ENCODE results near the gene SLCO3A1.
A peak's percentile ranks its signal among the peaks of the same experiment; 100 is the strongest.
"Not testable (repeated sequence)": the region's sequence is repeated elsewhere in the genome, so short reads cannot be mapped to it uniquely, and the experiment has no call there.

The SLCO3A1 gene

GRCh38 chr15:91942720-91943394 is 89.3 kb downstream of the SLCO3A1 start:
- peak; percentile 69 for ATAC-seq

GRCh38 chr15:91944331-91944730 is 90.8 kb downstream of the SLCO3A1 start:
- no peak for ATAC-seq

GRCh38 chr15:91945385-91945784 is 91.9 kb downstream of the SLCO3A1 start:
- no peak for ATAC-seq

- ATAC-seq = no peak
Measured at GRCh38 chr15:91946075-91946474, 92.6 kb downstream of the SLCO3A1 start.

GRCh38 chr15:91946581-91947292 is 93.2 kb downstream of the SLCO3A1 start:
- ATAC-seq = no peak

- ATAC-seq = no peak
Measured at GRCh38 chr15:91947293-91947679, 93.8 kb downstream of the SLCO3A1 start.

GRCh38 chr15:91947683-91948608 is 94.4 kb downstream of the SLCO3A1 start:
- no peak for ATAC-seq

GRCh38 chr15:91949361-91949760 is 95.9 kb downstream of the SLCO3A1 start:
- ATAC-seq = no peak

GRCh38 chr15:91950054-91950453 is 96.5 kb downstream of the SLCO3A1 start:
- ATAC-seq = no peak

GRCh38 chr15:91950631-91951329 is 97.3 kb downstream of the SLCO3A1 start:
- no peak for ATAC-seq

- no peak for ATAC-seq
Measured at GRCh38 chr15:91952216-91952615, 98.7 kb downstream of the SLCO3A1 start.

GRCh38 chr15:91953432-91953831 is 99.9 kb downstream of the SLCO3A1 start:
- ATAC-seq = no peak

- ATAC-seq = no peak
Measured at GRCh38 chr15:91954292-91954691, 100.8 kb downstream of the SLCO3A1 start.

GRCh38 chr15:91956026-91956723 is 102.7 kb downstream of the SLCO3A1 start:
- ATAC-seq = no peak

- no peak for ATAC-seq
Measured at GRCh38 chr15:91961357-91961756, 107.8 kb downstream of the SLCO3A1 start.

- not testable (repeated sequence) for ATAC-seq
Measured at GRCh38 chr15:91963747-91964146, 110.2 kb downstream of the SLCO3A1 start.

GRCh38 chr15:91965501-91966193 is 112.1 kb downstream of the SLCO3A1 start:
- ATAC-seq = no peak

- ATAC-seq = no peak
Measured at GRCh38 chr15:91966194-91966552, 112.7 kb downstream of the SLCO3A1 start.

- ATAC-seq = no peak
Measured at GRCh38 chr15:91967935-91968606, 114.6 kb downstream of the SLCO3A1 start.

- no peak for ATAC-seq
Measured at GRCh38 chr15:91968610-91969009, 115.1 kb downstream of the SLCO3A1 start.

- no peak for ATAC-seq
Measured at GRCh38 chr15:91970142-91970541, 116.6 kb downstream of the SLCO3A1 start.

Measured in activated CD4-positive, CD25-positive, alpha-beta regulatory T cell treated with anti-CD3 and anti-CD28 coated beads, Interleukin-2, amount 50 U/mL, for 24 hours (primary cell).